HG03378 (cell line): ENCODE measurements around the gene ZFAND5.

Source experiments
- ATAC-seq: cut with Tn5 transposase; IDR thresholded peaks from one replicate; pipeline ENCODE4 v1.9.1; 2021; ENCODE audit warnings: mild to moderate bottlenecking, moderate library complexity; ENCODE audit not compliant: unreplicated experiment

Gene ZFAND5

GRCh38 chr9:72363236-72363635 is 1.8 kb downstream of the ZFAND5 start:
- ATAC-seq, result no peak

- peak; percentile 48 for ATAC-seq
Measured at GRCh38 chr9:72362680-72363139, 2.3 kb downstream of the ZFAND5 start.

GRCh38 chr9:72362118-72362531 is 2.9 kb downstream of the ZFAND5 start:
- no peak for ATAC-seq

- no peak for ATAC-seq
Measured at GRCh38 chr9:72361217-72361616, 3.8 kb downstream of the ZFAND5 start.

- ATAC-seq, result no peak
Measured at GRCh38 chr9:72360324-72360723, 4.7 kb downstream of the ZFAND5 start.

- ATAC-seq, result no peak
Measured at GRCh38 chr9:72356041-72356582, 8.9 kb downstream of the ZFAND5 start.

- ATAC-seq, result no peak
Measured at GRCh38 chr9:72355153-72355552, 9.9 kb downstream of the ZFAND5 start.

- ATAC-seq, result no peak
Measured at GRCh38 chr9:72354704-72355103, 10.3 kb downstream of the ZFAND5 start.

GRCh38 chr9:72353455-72354116 is 11.4 kb downstream of the ZFAND5 start:
- ATAC-seq, result no peak

- no peak for ATAC-seq
Measured at GRCh38 chr9:72352911-72353388, 12.1 kb downstream of the ZFAND5 start.

- ATAC-seq, result no peak
Measured at GRCh38 chr9:72351538-72352453, 13.2 kb downstream of the ZFAND5 start.

GRCh38 chr9:72349911-72350310 is 15.1 kb downstream of the ZFAND5 start:
- ATAC-seq, result no peak

GRCh38 chr9:72349240-72349639 is 15.8 kb downstream of the ZFAND5 start:
- no peak for ATAC-seq

GRCh38 chr9:72346333-72346732 is 18.7 kb downstream of the ZFAND5 start:
- no peak for ATAC-seq

- no peak for ATAC-seq
Measured at GRCh38 chr9:72338631-72339030, 26.4 kb downstream of the ZFAND5 start.

GRCh38 chr9:72337286-72337685 is 27.7 kb downstream of the ZFAND5 start:
- ATAC-seq, result no peak

- ATAC-seq, result no peak
Measured at GRCh38 chr9:72334658-72335337, 30.2 kb downstream of the ZFAND5 start.

- ATAC-seq, result no peak
Measured at GRCh38 chr9:72333709-72334108, 31.3 kb downstream of the ZFAND5 start.

GRCh38 chr9:72333197-72333596 is 31.8 kb downstream of the ZFAND5 start:
- ATAC-seq, result no peak

- no peak for ATAC-seq
Measured at GRCh38 chr9:72332351-72332750, 32.7 kb downstream of the ZFAND5 start.

GRCh38 chr9:72327631-72328030 is 37.4 kb downstream of the ZFAND5 start:
- ATAC-seq, result no peak
